C4-2B (cell line): ENCODE data around the gene CRAT.

Experiments used
- H3K27ac ChIP-seq: fragments of 450-650 bp; 2 replicates; pipeline ENCODE4 v1.5.1; 2017
- ZFX ChIP-seq: fragments of 450-650 bp; IDR thresholded peaks from 2 replicates; pipeline ENCODE4 v1.6.1; 2017
- TF ChIP-seq, protein P1 (sequence below): fragments of 450-650 bp; conservative IDR thresholded peaks from 2 replicates; pipeline ENCODE4 v1.5.1; 2017; ENCODE audit warnings: mild to moderate bottlenecking

CRAT gene

DNA sequence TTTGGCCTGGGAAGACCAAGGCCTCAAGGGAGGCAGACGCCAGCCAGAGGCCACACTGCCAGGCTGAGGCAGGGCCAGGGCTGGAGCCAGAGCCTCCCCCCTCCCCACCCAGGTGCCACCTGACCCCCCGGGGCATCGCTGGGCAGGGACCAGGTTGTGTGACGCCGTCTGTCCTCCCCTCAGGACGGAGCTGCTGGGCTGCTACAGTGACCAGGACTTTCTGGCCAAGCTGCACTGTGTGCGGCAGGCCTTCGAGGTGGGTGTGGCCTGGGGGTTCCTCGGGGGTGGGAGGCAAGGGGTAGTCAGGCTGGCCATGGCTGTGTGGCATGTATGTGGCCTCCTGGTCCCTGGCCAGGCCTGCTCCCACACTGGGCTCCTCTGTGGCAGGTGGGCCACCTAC, 47.5 kb downstream of the CRAT start:
- no peak overlapping the region for H3K27ac ChIP-seq
- TF ChIP-seq, protein P1, sequence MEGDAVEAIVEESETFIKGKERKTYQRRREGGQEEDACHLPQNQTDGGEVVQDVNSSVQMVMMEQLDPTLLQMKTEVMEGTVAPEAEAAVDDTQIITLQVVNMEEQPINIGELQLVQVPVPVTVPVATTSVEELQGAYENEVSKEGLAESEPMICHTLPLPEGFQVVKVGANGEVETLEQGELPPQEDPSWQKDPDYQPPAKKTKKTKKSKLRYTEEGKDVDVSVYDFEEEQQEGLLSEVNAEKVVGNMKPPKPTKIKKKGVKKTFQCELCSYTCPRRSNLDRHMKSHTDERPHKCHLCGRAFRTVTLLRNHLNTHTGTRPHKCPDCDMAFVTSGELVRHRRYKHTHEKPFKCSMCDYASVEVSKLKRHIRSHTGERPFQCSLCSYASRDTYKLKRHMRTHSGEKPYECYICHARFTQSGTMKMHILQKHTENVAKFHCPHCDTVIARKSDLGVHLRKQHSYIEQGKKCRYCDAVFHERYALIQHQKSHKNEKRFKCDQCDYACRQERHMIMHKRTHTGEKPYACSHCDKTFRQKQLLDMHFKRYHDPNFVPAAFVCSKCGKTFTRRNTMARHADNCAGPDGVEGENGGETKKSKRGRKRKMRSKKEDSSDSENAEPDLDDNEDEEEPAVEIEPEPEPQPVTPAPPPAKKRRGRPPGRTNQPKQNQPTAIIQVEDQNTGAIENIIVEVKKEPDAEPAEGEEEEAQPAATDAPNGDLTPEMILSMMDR: no peak
- TF ChIP-seq ZFX: no peak

DNA sequence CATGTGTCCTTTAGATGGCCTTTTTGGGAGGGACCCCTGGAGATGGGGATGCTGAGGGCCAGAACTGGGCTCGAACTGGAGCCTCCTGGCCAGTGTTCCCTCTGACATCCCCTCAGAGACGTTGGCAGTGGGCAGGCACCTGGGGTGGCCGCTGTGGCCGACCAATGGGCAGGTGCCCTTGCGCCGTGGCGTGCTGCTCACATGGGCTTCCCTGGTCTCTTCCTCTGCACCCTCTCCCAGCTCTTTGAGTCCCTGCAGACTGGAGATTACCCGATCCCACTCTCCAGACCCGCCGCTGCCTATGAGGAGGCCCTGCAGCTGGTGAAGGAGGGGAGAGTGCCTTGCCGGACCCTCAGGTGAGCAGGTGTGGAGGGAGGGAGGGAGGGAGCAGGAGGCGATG, 49.6 kb downstream of the CRAT start:
- no peak overlapping the region for H3K27ac ChIP-seq
- TF ChIP-seq ZFX: no peak
- TF ChIP-seq, protein P1: no peak

DNA sequence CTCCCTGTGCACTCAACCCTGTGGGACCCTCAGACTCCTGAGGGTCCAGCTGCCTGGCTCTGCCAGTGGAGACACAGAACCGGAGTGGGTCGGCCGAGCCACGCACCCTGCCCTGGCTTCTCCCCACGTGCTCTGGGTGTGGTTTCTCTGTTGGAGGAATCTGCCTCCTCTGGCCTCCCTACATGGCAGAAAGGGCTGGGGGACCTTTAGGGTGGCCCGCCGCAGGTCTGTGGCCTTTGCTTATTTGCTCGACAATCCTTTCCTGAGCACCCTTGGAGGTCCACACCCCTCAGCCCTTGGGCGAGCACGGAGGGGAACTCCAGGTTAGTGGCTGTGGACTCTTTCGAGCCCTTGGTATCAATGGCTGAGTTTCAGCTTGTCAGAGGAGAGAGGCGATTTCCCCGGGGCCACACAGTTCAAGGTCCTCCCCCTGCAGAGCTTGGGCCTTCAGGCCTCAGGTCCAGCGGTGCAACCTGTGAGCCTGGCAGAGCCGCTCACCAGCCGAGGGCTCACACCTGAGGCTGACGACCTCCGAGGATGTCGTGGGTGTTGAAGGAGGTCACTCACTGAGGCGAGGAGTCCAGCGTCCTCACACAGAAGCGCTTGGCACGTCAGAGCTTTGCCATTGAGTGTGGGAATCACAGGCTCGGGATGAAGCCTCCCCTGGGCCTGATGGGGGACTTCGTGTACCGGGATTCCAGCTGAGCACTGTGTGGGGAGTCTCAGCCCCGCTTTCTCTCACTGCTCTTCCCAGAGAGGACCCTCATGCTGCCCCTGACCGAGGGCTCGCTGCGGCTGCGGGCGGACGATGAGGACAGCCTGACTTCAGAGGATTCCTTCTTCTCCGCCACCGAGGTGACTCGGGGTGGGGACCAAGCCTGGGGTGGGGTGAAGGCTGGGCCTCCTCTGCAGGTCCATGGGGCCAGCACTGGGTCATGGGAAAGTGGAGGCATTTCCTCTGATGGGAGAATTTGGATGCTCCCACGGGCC, 50.5 kb downstream of the CRAT start:
- TF ChIP-seq, protein P1: no peak
- no peak for TF ChIP-seq ZFX
- no peak overlapping the region for H3K27ac ChIP-seq

DNA sequence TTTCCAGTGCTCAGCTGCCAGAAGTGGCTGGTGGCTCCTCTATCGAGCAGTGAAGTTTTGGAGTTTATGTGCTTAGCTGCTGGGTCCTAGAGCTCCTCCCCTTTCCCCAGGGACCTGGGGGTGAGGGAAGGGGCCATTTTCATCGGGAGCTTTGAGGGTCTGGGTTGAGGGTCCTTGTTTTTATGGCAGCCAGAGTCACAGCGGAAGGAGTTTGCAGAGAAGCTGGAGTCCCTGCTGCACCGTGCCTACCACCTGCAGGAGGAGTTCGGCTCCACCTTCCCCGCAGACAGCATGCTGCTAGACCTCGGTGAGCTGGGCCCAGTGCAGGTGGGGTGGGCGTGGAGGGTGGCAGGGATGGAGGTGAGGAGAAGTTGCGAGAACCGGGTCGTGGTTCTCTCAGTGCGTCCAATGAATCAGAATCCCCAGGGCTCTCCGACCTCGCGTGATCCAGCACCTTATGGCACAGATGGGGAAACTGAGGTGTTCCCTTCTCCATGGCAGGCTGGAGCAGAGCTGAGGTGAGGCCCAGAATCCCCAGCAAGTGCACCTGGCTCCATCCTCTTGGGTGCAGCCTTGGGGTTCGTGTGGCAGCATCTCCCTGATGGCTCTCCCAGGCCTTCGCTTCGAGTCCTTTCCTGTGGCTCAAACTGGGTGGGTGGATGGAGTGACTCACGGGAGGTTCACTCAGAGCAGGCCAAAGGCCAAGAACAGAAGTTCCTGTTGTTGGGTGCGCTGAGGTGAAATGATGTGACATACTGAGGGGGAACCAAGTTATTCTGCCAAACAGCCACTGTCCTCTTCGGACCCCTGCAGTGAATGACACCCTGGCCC, 51.4 kb downstream of the CRAT start:
- H3K27ac ChIP-seq: no peak overlapping the region
- TF ChIP-seq, protein P1: no peak
- no peak for TF ChIP-seq ZFX

DNA sequence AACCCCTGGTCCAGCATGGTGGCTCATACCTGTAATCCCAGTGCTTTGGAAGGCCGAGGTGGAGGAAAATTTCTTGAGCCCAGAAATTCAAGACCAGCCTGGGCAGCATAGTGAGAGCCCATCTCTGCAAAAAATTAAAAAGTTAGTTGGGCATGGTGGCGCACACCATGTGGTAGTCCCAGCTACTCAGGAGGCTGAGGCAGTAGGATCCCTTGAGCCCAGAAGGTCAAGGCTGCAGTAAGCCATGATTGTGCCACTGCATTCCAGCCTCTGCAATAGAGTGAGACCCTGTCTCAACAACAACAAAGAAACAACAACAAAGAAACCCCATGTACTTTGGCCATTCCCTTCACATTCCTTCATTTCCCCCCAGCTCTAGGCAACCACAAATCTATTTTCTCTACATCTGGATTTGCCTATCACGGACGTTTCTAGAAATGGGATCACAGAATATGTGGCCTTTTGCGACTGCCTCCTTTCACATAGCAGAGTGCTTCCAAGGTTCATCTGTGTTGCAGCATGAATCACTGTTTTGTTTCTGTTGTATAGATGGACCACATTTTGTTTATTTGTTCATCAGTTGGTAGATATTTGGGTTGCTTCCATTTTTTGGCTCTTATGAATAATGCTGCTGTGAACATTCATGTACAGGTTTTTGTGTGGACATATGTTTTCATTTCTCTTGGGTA, 56.3 kb downstream of the CRAT start:
- no peak overlapping the region for H3K27ac ChIP-seq
- no peak for TF ChIP-seq ZFX

DNA sequence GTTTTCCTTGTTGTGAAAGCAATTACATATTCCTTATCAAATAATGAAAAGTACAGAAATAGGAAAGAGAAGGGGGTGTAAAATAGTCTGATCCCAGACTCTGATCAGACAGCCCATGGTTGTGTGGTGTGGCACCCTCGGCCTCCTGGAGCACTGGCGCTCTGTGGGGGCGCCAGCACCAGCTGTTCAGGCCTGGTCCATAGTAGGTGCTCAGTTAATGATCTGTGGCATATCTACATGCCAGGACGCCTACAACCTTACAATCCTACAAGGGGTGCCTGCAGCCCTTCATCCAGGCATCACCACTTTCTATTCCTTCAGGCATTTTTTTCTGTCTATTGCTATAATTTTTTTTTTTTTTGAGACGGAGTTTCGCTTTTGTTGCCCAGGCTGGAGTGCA, 57.6 kb downstream of the CRAT start:
- H3K27ac ChIP-seq: peak overlapping the region; percentile 20
- TF ChIP-seq, protein P1: no peak
- no peak for TF ChIP-seq ZFX

DNA sequence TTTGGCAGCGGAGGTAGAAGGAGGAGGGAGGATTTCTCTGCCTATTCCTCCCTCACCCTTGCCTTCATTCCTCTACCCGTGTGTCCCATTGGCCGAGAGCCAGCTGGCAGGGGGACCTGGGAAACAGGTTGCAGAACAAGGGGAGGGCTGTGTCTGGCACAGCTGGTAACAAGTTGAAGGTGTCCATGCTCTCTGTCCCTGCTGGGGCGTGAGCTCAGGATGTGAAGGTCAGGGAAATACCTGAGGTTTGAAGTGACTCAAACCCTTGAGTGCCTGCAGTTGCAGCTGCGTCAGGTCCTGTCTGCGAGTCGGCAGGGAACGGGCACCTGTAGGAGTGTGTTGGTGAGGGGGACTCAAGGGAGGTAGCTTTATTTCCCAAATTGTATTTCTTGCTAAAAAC, 58.0 kb downstream of the CRAT start:
- no peak for TF ChIP-seq ZFX
- TF ChIP-seq, protein P1: no peak
- H3K27ac ChIP-seq: peak overlapping the region; percentile 20
